Measurements from ENCODE around the gene RGS7.
"Not testable (repeated sequence)": the region's sequence is repeated elsewhere in the genome, so short reads cannot be mapped to it uniquely, and the experiment has no call there.

The RGS7 gene

DNA sequence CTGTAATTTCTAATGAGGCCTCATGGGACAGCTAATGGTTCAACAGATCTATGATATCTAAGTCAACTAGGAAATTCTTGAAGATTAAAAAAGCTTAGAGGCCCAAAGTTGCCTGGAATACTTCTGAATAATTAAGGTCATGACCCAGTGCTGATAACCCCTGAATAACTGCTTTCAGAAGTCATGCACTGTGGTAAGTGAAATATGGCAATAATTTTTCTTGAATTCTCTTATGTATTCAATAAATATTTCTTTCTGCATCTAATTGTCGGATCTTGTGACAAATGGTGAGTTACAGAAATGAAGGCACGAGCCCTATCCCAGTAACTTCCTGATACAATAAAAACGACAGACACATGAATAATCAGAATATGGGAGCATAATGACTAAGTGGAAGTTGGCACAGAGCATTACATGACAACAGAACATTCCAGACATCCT is 525.8 kb downstream of the RGS7 start:
- peak; percentile 77 for DNase-seq (ENCODE audit: low spot score)

- no peak for DNase-seq (ENCODE audit: low spot score)
Observed at GRCh38 chr1:240829487-240829886, 527.5 kb downstream of the RGS7 start.

DNA sequence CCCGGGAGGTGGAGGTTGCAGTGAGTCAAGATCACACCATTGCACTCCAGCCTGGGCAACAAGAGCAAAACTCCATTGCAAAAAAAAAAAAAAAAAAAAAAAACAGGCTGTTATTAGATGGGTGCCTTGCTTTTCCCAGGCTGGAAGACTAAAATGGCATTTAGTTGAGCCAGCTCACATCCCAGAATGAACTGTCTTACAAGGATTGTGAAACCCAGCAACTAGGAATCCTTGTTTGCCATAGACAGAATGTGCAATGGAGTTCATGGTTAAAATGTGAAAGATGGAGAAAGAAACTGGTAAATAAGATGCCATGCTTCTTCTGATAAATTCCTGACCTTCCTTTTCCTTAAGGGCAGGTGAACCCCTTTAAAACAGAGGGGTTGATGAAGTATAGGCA is 529.2 kb downstream of the RGS7 start:
- DNase-seq (ENCODE audit: low spot score), result no peak

- DNase-seq (ENCODE audit: low spot score), result no peak
Observed at GRCh38 chr1:240824238-240824637, 532.8 kb downstream of the RGS7 start.

- no peak for DNase-seq (ENCODE audit: low spot score)
Observed at GRCh38 chr1:240823357-240823756, 533.6 kb downstream of the RGS7 start.

DNA sequence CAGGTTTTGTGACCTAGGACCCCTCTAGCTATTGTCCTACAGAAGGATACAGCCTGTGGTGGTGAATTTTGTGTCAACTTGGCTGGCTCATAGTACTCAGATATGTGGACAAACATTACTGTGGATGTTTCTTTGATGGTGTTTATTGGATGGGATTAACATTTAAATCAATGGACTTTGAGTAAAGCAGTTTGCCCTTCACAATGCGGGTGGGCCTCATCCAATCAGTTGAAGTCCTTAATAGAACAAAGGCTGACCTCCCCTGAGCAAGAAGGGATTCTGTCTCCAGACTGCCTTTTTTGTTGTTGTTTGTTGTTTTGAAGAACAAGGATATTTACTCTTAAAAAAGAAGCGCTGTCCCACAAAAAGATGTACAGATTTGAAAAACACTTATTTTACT is 535.1 kb downstream of the RGS7 start:
- no peak for DNase-seq (ENCODE audit: low spot score)

DNA sequence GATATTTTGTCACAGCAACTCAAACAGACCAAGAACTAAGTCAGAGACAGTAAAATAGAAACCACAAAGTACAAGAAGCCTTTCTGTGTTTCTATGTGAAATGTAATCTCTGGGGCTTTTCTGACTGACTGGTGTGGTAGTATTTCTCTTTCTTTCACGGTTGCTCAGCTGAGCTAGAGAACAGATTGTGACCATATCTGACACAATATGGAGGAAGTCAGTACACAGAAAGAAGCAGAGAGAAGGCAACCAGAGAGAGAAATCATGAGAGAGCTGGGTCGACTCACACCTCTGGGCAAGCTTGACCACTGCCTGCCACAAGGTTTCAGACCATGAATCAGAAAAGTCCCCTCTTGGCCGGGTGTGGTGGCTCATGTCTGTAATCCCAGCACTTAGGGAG is 536.2 kb downstream of the RGS7 start:
- no peak for DNase-seq (ENCODE audit: low spot score)

GRCh38 chr1:240816472-240816871 is 540.5 kb downstream of the RGS7 start:
- no peak for DNase-seq (ENCODE audit: low spot score)

- no peak for DNase-seq (ENCODE audit: low spot score)
Observed at GRCh38 chr1:240813720-240814119, 543.3 kb downstream of the RGS7 start.

DNA sequence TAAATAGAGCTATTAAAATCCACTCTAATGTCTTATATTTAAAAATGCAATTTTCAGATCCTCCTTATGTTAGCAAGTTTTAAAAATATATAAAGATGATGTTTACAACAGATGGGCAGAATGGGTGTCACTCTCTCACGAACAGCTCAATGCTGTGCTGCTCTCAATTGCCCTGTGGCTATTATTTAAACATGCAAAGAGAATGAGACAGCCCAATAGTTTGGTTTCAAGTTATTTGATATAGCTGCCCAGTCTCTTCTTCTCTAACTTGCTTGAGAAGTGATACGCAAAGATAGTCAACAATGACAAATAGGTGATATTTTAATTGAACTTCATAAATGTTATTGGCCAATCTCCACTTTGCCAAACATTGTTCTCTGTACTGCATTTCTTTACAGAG is 545.7 kb downstream of the RGS7 start:
- DNase-seq (ENCODE audit: low spot score), result no peak

- DNase-seq (ENCODE audit: low spot score), result no peak
Observed at GRCh38 chr1:240808381-240808780, 548.6 kb downstream of the RGS7 start.

DNA sequence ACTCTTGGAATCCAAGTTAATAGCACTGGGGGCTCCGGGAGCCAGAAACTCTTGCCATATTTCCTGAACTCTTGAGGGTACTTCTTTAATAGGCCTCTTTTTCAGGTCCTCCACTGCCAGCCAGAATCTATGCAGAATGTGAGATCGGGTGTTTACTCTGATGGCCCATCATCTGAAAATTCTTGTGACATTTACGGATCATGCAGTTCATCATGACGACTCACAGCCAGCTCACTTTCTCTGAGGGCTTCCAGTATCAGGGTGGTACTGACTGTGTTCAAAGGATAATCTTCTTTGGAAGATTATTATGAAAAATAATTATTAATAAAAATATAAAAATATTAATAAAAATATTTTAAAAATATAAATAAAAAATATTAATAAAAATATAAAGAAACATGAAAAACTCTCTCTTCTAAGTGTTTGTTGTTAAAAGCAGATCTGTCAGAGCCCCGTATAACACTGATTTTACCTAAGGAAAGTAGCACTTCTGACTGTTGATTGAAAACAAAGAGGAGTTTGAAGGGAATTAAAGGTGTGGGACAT is 550.7 kb downstream of the RGS7 start:
- DNase-seq (ENCODE audit: low spot score), result no peak

GRCh38 chr1:240804475-240804874 is 552.5 kb downstream of the RGS7 start:
- DNase-seq (ENCODE audit: low spot score), result peak; percentile 12

GRCh38 chr1:240803151-240803550 is 553.9 kb downstream of the RGS7 start:
- no peak for DNase-seq (ENCODE audit: low spot score)

GRCh38 chr1:240802271-240802670 is 554.7 kb downstream of the RGS7 start:
- no peak for DNase-seq (ENCODE audit: low spot score)

DNA sequence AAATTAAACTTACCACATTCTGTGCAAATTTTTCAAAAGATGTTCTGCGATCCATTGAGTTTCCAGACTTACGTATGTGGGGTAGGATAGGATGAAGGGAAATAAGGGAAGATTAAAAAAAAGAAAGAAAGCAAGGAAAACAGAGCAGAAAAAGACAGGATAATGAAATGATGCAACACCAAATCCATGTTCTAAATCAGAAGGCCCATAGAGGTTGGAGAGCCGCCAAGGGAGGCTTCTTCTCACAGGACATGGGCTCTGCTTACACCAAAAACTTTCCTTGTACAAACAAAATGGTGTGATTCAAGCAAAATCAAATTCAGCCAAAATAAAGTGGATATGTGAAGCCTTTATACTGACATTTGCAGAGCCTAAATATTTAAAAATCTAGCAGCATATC is 555.6 kb downstream of the RGS7 start:
- no peak for DNase-seq (ENCODE audit: low spot score)

DNA sequence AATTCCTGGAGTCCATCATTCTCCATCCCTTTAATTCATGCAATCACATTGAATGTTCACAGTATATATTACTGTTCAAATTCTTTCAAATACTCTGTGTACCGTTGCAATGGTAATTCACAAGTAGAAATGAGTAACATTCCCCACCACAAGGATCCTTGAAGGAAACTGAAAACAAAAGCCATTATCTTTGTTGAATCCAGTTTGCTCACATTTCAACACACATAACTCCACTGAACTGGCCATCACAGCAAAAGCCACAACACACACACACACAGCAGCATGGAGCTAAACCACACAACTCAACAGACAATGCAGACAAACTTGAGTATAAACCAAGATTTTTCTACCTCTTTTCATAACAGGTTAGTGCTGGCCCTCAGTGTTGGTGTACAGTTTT is 556.7 kb downstream of the RGS7 start:
- DNase-seq (ENCODE audit: low spot score), result no peak

DNA sequence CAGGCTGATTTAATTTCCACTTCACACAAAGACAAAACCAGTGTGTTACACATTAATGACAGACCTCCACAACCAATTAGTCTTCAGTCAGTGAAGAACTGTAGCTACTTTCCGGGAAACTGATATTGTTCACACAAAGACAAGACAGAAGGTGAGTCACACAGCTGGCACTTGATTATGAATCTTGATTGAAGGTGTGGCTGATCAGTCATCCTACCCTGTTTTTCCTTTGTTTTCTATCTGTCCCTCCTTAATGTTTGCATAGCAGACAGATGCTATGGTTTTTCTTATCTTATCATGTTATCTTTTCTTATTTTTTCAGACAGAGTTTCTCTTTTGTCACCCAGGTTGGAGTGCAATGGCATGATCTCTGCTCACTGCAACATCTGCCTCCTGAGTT is 560.0 kb downstream of the RGS7 start:
- no peak for DNase-seq (ENCODE audit: low spot score)

- DNase-seq (ENCODE audit: low spot score), result no peak
Observed at GRCh38 chr1:240794046-240794843, 562.8 kb downstream of the RGS7 start.

- no peak for DNase-seq (ENCODE audit: low spot score)
Observed at GRCh38 chr1:240792915-240793529, 564.0 kb downstream of the RGS7 start.

GRCh38 chr1:240790856-240791255 is 566.1 kb downstream of the RGS7 start:
- no peak for DNase-seq (ENCODE audit: low spot score)

DNA sequence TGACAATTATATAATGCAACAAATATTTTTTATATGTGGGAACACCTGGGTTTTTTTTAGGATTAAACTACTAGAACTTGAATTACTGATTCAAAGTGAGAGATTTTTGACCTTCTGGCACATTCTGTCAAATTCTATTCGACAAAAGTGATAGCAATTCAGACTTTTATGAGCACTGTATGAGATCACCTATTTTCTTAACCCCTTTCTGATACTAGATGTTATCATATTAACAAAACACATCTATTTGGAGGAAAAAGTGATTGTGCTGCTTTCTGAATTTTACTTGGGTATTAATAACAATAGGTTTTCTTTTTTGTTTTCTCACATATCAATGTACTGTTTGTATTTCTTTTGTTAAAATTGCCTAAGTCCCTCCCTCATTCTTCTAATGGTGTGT is 570.1 kb downstream of the RGS7 start:
- no peak for DNase-seq (ENCODE audit: low spot score)

DNA sequence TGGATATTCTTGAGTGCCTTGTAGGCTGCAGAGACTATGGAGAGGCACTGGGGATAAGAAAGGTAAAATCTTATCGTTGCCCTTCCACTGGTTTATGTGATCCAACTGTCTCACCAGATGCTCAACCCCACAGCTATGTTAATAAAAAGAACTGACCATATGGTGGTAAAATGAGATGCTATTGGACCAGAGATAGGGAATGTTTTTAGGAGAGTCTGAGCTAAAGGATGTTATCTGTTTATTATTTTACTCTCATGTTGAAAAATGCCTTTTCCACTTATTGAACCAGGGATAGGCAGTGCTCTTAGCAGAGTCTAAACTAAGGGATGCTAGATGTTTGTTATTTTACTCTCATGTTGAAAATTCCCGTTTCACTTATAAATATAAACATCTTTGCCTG is 572.2 kb downstream of the RGS7 start:
- no peak for DNase-seq (ENCODE audit: low spot score)

DNA sequence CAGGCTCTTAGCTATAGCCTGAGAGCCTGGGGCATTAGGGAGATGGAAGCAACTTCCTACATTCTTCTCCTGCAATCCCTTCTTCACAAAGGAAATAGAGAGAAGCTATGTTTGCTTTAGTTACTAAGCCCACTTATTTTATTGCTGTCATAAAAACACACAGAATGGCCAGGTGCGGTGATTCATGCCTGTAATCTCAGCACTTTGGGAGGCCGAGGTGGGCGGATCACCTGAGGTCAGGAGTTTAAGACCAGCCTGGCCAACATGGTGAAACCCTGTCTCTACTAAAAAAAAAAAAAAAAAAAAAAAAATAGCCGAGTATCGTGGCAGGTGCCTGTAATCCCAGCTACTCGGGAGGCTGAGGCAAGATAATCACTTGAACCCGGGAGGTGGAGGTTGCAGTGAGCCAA is 573.3 kb downstream of the RGS7 start:
- DNase-seq (ENCODE audit: low spot score), result not testable (repeated sequence)

Data from hepatic stellate cell (primary cell).